ENCODE results near the gene RABGEF1.
"Not testable (repeated sequence)": the region's sequence is repeated elsewhere in the genome, so short reads cannot be mapped to it uniquely, and the experiment has no call there.

The RABGEF1 gene

DNA sequence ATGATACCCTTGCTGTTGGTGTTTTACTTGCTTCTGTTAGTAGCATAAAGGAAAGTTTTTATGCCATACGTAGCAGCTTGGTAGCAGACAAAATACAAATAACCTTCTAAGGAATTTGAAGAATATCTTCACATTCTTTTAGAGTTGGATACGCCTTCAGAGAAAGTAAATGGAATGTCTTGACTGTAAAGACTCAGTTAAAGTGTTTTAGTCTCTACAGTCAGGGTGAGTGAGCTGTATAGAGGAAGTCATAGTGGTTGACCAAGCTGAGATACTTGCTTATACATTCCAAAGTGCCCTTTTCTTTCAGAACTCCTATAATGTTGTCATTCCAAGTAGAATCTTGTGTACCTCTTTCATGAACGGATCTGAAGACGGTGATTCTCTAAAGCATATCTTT is 37.7 kb downstream of the RABGEF1 start:
- Histone ChIP-seq H3K79me2 (ENCODE audit: insufficient read depth, low read length) (peaks cover 2% of the 10 kb centered on the region; the same call in 1 of the 2 replicates), H4K20me1 (ENCODE audit: insufficient read depth, low read length) (peaks cover 3% of the 10 kb centered on the region), H3K36me3 (ENCODE audit: insufficient read depth, low read length) (peaks cover 75% of the 10 kb centered on the region), H3K4me1 (ENCODE audit: insufficient read depth, low read length) (no peaks in the 10 kb centered on the region), H3K4me2 (ENCODE audit: insufficient read depth, low read length) (no peak overlapping the region), H3K9ac (ENCODE audit: low read depth, low read length) (no peak overlapping the region), H3K4me3 (ENCODE audit: low read depth in 1 of 2, low read length in 2 of 2) (no peak overlapping the region), H3K27ac (ENCODE audit: low read length) (no peak overlapping the region), H2AFZ (ENCODE audit: low read depth, low read length) (no peak overlapping the region), H3K9me3 (ENCODE audit: insufficient read depth, low read length, severe bottlenecking) (no peaks in the 10 kb centered on the region), H3K27me3 (ENCODE audit: insufficient read depth, low read length, poor library complexity) (no peaks in the 10 kb centered on the region)
- ATAC-seq (ENCODE audit: insufficient read depth, low read depth) = no peak
- no peak for TF ChIP-seq EZH2 (IDR thresholded peaks at IDR 0.05; ENCODE audit: borderline replicate concordance, low read depth, low read length, severe bottlenecking)
- TF ChIP-seq, protein P1, sequence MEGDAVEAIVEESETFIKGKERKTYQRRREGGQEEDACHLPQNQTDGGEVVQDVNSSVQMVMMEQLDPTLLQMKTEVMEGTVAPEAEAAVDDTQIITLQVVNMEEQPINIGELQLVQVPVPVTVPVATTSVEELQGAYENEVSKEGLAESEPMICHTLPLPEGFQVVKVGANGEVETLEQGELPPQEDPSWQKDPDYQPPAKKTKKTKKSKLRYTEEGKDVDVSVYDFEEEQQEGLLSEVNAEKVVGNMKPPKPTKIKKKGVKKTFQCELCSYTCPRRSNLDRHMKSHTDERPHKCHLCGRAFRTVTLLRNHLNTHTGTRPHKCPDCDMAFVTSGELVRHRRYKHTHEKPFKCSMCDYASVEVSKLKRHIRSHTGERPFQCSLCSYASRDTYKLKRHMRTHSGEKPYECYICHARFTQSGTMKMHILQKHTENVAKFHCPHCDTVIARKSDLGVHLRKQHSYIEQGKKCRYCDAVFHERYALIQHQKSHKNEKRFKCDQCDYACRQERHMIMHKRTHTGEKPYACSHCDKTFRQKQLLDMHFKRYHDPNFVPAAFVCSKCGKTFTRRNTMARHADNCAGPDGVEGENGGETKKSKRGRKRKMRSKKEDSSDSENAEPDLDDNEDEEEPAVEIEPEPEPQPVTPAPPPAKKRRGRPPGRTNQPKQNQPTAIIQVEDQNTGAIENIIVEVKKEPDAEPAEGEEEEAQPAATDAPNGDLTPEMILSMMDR (IDR thresholded peaks at IDR 0.05; ENCODE audit: borderline replicate concordance, extremely low read depth, low read length, poor library complexity, severe bottlenecking) = no peak
- DNase-seq = no peak

GRCh38 chr7:66779669-66780409 is 39.3 kb downstream of the RABGEF1 start:
- peaks cover 3% of the 10 kb centered on the region for H4K20me1 ChIP-seq (ENCODE audit: insufficient read depth, low read length)
- no peaks in the 10 kb centered on the region for H3K27me3 ChIP-seq (ENCODE audit: insufficient read depth, low read length, poor library complexity)
- H3K9ac ChIP-seq (ENCODE audit: low read depth, low read length) = no peak overlapping the region
- DNase-seq (no peak), ATAC-seq (ENCODE audit: insufficient read depth, low read depth) (no peak)
- H3K79me2 ChIP-seq (ENCODE audit: insufficient read depth, low read length) = peaks cover 2% of the 10 kb centered on the region; the same call in 1 of the 2 replicates
- no peak overlapping the region for H3K27ac ChIP-seq (ENCODE audit: low read length)
- no peak overlapping the region for H3K4me3 ChIP-seq (ENCODE audit: low read depth in 1 of 2, low read length in 2 of 2)
- no peak overlapping the region for H2AFZ ChIP-seq (ENCODE audit: low read depth, low read length)
- no peaks in the 10 kb centered on the region for H3K9me3 ChIP-seq (ENCODE audit: insufficient read depth, low read length, severe bottlenecking)
- TF ChIP-seq, protein P1 (IDR thresholded peaks at IDR 0.05; ENCODE audit: borderline replicate concordance, extremely low read depth, low read length, poor library complexity, severe bottlenecking) = no peak
- no peak for TF ChIP-seq EZH2 (IDR thresholded peaks at IDR 0.05; ENCODE audit: borderline replicate concordance, low read depth, low read length, severe bottlenecking)
- no peaks in the 10 kb centered on the region for H3K4me1 ChIP-seq (ENCODE audit: insufficient read depth, low read length)
- no peak overlapping the region for H3K4me2 ChIP-seq (ENCODE audit: insufficient read depth, low read length)
- peaks cover 66% of the 10 kb centered on the region for H3K36me3 ChIP-seq (ENCODE audit: insufficient read depth, low read length)

GRCh38 chr7:66781408-66782090 is 41.0 kb downstream of the RABGEF1 start:
- no peak for TF ChIP-seq EZH2 (IDR thresholded peaks at IDR 0.05; ENCODE audit: borderline replicate concordance, low read depth, low read length, severe bottlenecking)
- TF ChIP-seq, protein P1 (IDR thresholded peaks at IDR 0.05; ENCODE audit: borderline replicate concordance, extremely low read depth, low read length, poor library complexity, severe bottlenecking) = no peak
- Histone ChIP-seq H3K4me3 (ENCODE audit: low read depth in 1 of 2, low read length in 2 of 2) (no peak overlapping the region), H3K4me2 (ENCODE audit: insufficient read depth, low read length) (no peak overlapping the region), H3K79me2 (ENCODE audit: insufficient read depth, low read length) (peaks cover 2% of the 10 kb centered on the region; the same call in 1 of the 2 replicates), H3K36me3 (ENCODE audit: insufficient read depth, low read length) (peaks cover 65% of the 10 kb centered on the region), H3K9me3 (ENCODE audit: insufficient read depth, low read length, severe bottlenecking) (no peaks in the 10 kb centered on the region), H4K20me1 (ENCODE audit: insufficient read depth, low read length) (peaks cover 3% of the 10 kb centered on the region), H3K27me3 (ENCODE audit: insufficient read depth, low read length, poor library complexity) (no peaks in the 10 kb centered on the region), H3K9ac (ENCODE audit: low read depth, low read length) (no peak overlapping the region), H3K4me1 (ENCODE audit: insufficient read depth, low read length) (no peaks in the 10 kb centered on the region), H3K27ac (ENCODE audit: low read length) (no peak overlapping the region), H2AFZ (ENCODE audit: low read depth, low read length) (no peak overlapping the region)
- DNase-seq (no peak), ATAC-seq (ENCODE audit: insufficient read depth, low read depth) (0 out of 3 replicates have a peak, but pooled peaks have one; percentile 29)

DNA sequence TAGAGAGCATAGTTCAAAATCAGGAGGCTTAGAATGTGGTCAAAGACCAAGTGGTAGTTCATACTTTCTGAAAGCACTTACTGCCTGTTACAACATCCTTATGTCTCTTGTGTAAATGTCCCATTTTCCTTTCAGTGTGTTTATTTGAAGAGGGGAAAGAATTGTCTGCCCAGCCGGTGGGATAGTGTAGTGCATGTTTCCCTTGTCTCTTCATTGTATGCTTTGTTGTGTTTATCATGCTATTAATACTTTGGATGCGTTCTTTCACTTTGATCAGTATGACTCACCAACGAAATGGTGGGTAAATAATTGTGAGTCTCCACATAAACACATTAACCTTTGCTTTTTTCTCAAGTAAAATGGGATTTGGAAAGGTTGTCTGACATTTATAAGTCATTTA is 42.3 kb downstream of the RABGEF1 start:
- H3K4me2 ChIP-seq (ENCODE audit: insufficient read depth, low read length); H3K27me3 ChIP-seq (ENCODE audit: insufficient read depth, low read length, poor library complexity); H2AFZ ChIP-seq (ENCODE audit: low read depth, low read length); H3K79me2 ChIP-seq (ENCODE audit: insufficient read depth, low read length); H3K9ac ChIP-seq (ENCODE audit: low read depth, low read length); ATAC-seq (ENCODE audit: insufficient read depth, low read depth); DNase-seq; H3K9me3 ChIP-seq (ENCODE audit: insufficient read depth, low read length, severe bottlenecking); H3K4me3 ChIP-seq (ENCODE audit: low read depth in 1 of 2, low read length in 2 of 2); H3K4me1 ChIP-seq (ENCODE audit: insufficient read depth, low read length); H3K27ac ChIP-seq (ENCODE audit: low read length); H4K20me1 ChIP-seq (ENCODE audit: insufficient read depth, low read length): not testable (repeated sequence)
- H3K36me3 ChIP-seq (ENCODE audit: insufficient read depth, low read length) = peaks cover 68% of the 10 kb centered on the region

GRCh38 chr7:66783887-66784595 is 43.5 kb downstream of the RABGEF1 start:
- not testable (repeated sequence) for H3K79me2 ChIP-seq (ENCODE audit: insufficient read depth, low read length)

More at GRCh38 chr7:66783887-66784595, 43.5 kb downstream of the RABGEF1 start:
- not testable (repeated sequence) for ATAC-seq (ENCODE audit: insufficient read depth, low read depth); DNase-seq; H2AFZ ChIP-seq (ENCODE audit: low read depth, low read length); H3K27ac ChIP-seq (ENCODE audit: low read length); H3K9ac ChIP-seq (ENCODE audit: low read depth, low read length); H3K27me3 ChIP-seq (ENCODE audit: insufficient read depth, low read length, poor library complexity); H3K4me1 ChIP-seq (ENCODE audit: insufficient read depth, low read length); H4K20me1 ChIP-seq (ENCODE audit: insufficient read depth, low read length); H3K4me3 ChIP-seq (ENCODE audit: low read depth in 1 of 2, low read length in 2 of 2); H3K9me3 ChIP-seq (ENCODE audit: insufficient read depth, low read length, severe bottlenecking); H3K4me2 ChIP-seq (ENCODE audit: insufficient read depth, low read length)
- H3K36me3 ChIP-seq (ENCODE audit: insufficient read depth, low read length) = peaks cover 70% of the 10 kb centered on the region
